Fibroblast of mammary gland (primary cell): ENCODE measurements around the gene RNASE11.

Experiments used
- DNase-seq: peaks from one replicate; pipeline ENCODE4 v3.0.0-alpha.2; 2010; ENCODE audit warnings: low read depth
- H3K4me3 ChIP-seq: 2 replicates; pipeline ENCODE4 v1.5.1; 2011; ENCODE audit warnings: low read depth, mild to moderate bottlenecking, low read length, moderate library complexity; ENCODE audit not compliant: control insufficient read depth
- CTCF ChIP-seq: conservative IDR thresholded peaks from 2 replicates; pipeline ENCODE4 v1.5.1; 2011; ENCODE audit warnings: low read depth, low read length, inconsistent platforms; ENCODE audit not compliant: control insufficient read depth, insufficient read depth

The RNASE11 gene

GRCh38 chr14:20614038-20614840 lies 26.4 kb upstream of the RNASE11 start:
- TF ChIP-seq CTCF = no peak
- DNase-seq = no peak
- peak overlapping the region; percentile 88 for H3K4me3 ChIP-seq

GRCh38 chr14:20613094-20614037 lies 25.6 kb upstream of the RNASE11 start:
- peak overlapping the region; percentile 88 for H3K4me3 ChIP-seq
- peak; percentile 98 for DNase-seq
- TF ChIP-seq CTCF = peak; percentile 62

GRCh38 chr14:20612403-20612802 lies 24.6 kb upstream of the RNASE11 start:
- no peak for DNase-seq
- no peak for TF ChIP-seq CTCF
- no peak overlapping the region for H3K4me3 ChIP-seq

GRCh38 chr14:20611277-20611676 lies 23.5 kb upstream of the RNASE11 start:
- no peak for TF ChIP-seq CTCF
- no peak overlapping the region for H3K4me3 ChIP-seq
- DNase-seq = no peak

GRCh38 chr14:20610002-20610765 lies 22.4 kb upstream of the RNASE11 start:
- DNase-seq = peak; percentile 80
- H3K4me3 ChIP-seq = peak overlapping the region; percentile 97
- no peak for TF ChIP-seq CTCF
